SKM-1 (cell line): ENCODE measurements around the gene RFPL4A.
"Not testable (repeated sequence)": the region's sequence is repeated elsewhere in the genome, so short reads cannot be mapped to it uniquely, and the experiment has no call there.

Experiments
- DNase-seq: peaks from one replicate; lab custom pipeline; 2025; ENCODE audit not compliant: unreplicated experiment; lab: John Stamatoyannopoulos, UW

The RFPL4A gene

DNA sequence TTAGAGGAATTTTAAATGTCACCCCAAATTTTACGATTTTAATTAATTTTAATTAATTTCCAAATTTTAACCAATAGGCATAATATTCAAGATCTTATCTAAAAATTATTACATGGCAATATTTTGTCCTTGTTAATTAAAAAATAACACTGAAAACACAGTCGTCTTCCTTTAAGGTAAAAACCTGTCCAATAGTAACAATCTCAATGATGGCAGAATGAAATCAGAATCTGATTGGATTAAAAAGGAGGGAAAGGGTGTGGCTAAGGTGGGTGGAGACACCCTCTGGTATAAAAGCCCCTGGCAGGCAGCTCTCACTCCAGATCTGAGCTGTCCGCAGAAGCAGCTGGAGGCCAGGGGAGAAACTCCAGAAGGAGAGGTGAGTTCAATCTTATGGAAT is at the start of gene RFPL4A:
Gene RFPL4A (plus strand): TSS at position 301 of the 400 bp plus-strand sequence. CDS start 2,704 bp downstream, outside the sequence.
- DNase-seq, result not testable (repeated sequence)

- DNase-seq, result no peak
Observed at GRCh38 chr19:55711719-55712118, 47.2 kb upstream of the RFPL4A start.

DNA sequence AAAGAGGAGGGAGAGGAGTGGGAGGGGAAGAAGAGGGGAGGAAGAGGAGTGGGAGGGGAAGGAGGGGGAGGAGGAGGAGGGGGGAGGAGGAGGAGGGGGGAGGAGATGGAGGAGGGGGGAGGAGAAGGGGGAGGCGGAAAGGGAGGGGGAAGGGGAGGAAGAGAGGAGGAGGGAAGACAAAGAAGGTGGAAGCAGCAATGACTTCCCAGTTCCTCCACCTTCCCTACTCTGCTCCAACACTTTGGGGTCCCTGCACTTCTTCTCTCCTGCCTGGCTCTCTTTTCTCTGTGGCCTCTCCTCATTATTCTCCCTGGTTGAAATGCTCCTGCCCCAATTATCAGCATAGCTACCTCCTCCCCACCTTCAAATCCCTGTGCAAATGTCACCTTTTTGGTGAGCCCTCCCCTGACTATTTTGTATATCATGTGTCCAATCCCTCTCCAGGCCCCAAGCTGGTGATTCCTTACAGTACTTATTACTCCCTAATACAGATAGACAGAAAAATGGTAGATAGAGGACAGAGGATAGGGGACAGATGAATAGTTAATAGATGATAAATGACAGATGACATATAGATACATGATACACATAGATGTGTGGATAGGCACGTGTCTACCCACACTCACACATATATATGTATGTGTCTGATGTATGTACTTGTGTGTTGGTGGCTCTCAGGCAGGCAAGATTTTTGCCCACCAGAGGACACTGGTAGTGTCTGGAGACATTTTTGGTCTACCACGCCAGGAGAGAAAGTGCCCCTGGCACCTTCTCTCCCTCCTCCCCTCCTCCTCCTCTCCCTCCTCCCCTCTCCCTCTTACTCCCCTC is 45.9 kb upstream of the RFPL4A start:
- DNase-seq, result no peak

GRCh38 chr19:55716531-55716930 is 42.4 kb upstream of the RFPL4A start:
- DNase-seq, result no peak

DNA sequence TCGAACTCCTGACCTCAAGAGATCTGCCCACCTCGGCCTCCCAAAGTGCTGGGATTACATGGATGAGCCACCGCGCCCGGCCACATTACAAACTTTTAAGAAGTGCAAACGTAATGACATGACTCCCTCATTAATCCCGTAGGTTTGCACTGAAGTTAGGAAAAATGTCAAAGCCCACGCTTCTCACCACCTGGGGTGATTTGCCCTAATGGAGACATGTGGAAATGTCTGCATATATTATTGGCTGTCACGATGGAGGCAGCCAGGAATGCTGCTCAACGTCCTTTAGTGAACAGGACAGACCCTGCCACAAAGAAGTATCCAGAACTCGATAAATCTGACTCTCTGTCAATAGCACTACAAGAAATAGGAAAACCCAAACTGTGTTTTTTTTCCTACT is 41.6 kb upstream of the RFPL4A start:
- no peak for DNase-seq

DNA sequence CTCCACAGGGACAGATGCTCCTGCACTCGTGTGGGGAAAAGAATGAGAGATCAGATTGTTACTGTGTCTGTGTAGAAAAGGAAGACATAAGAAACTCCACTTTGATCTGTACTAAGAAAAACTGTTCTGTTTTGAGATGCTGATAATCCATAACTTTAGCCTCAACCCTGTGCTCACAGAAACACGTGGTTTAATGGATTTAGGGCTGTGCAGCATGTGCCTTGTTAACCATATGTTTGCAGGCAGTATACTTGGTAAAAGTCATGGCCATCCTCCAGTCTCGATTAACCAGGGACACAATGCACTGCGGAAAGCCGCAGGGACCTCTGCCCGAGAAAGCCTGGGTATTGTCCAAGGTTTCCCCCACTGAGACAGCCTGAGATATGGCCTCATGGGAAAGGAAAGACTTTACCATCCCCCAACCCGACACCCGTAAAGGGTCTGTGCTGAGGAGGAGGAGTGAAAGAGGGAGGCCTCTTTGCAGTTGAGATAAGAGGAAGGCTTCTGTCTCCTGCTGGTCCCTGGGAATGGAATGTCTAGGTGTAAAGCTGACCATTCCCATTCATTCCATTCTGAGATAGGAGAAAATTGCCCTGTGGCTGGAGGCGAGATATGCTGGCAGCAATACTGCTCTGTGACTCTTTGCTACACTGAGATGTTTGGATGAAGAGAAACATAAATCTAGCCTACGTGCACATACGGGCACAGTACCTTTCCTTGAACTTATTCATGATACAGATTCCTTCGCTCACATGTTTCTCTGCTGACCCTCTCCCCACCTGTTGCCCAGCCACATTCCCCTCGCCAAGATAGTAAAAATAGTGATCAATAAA is 40.8 kb upstream of the RFPL4A start:
- not testable (repeated sequence) for DNase-seq

- DNase-seq, result no peak
Observed at GRCh38 chr19:55720214-55720746, 38.6 kb upstream of the RFPL4A start.

GRCh38 chr19:55720801-55721200 is 38.1 kb upstream of the RFPL4A start:
- DNase-seq, result no peak

- DNase-seq, result no peak
Observed at GRCh38 chr19:55723491-55723890, 35.4 kb upstream of the RFPL4A start.

- DNase-seq, result not testable (repeated sequence)
Observed at GRCh38 chr19:55730378-55730777, 28.5 kb upstream of the RFPL4A start.

- DNase-seq, result no peak
Observed at GRCh38 chr19:55738302-55738701, 20.6 kb upstream of the RFPL4A start, which contains the start of gene NLRP9. TSS of gene NLRP9 (minus strand) at chr19:55738402. CDS start at chr19:55738374, 28 bp downstream.

- no peak for DNase-seq
Observed at GRCh38 chr19:55750715-55751114, 8.2 kb upstream of the RFPL4A start.

DNA sequence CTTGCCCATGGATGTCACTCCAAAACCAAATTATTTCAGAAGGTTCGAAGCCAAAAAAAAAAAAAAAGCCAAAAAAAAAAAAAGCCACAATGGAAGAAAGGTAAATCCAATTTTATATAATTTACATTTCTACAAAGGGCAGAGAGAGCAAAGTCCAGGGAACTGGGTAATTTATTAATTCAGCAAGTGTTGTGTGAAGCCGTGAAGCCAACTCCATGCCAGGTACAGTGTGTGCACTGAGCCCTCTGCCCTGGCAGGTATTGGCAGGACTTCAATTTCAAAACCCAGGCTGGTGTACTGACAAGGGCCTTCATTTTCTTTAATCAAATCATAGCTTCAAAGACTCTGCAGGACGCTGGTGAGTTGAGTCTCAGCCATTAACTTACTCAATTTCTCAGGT is 5.5 kb upstream of the RFPL4A start:
- no peak for DNase-seq

GRCh38 chr19:55756808-55757207 is 2.1 kb upstream of the RFPL4A start:
- not testable (repeated sequence) for DNase-seq

DNA sequence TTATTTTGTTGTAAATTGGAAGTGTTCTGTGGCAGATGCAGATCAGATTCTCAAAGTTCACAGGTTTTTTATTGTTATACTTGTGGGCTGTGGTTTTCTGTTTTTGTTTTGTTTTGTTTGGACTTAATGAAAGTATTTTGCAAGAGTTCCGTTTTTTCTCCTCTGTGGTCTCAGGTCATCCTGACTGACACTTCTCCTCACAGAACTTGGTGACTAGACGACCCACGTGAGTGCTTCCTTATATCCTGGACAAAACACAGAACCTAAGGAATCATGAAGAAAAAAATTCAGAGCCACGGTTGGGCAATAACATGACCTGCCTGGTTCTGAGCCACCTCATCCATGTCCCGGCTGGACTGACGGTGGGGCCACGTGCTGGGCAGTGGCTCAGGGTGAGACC is 7.6 kb downstream of the RFPL4A start:
- DNase-seq, result no peak

- not testable (repeated sequence) for DNase-seq
Observed at GRCh38 chr19:55768818-55769217, 9.9 kb downstream of the RFPL4A start, which contains the start of gene RFPL4AL1. TSS of gene RFPL4AL1 (plus strand) at chr19:55769118. CDS start at chr19:55771805, 2,687 bp downstream.

GRCh38 chr19:55769632-55770031 is 10.7 kb downstream of the RFPL4A start:
- not testable (repeated sequence) for DNase-seq

DNA sequence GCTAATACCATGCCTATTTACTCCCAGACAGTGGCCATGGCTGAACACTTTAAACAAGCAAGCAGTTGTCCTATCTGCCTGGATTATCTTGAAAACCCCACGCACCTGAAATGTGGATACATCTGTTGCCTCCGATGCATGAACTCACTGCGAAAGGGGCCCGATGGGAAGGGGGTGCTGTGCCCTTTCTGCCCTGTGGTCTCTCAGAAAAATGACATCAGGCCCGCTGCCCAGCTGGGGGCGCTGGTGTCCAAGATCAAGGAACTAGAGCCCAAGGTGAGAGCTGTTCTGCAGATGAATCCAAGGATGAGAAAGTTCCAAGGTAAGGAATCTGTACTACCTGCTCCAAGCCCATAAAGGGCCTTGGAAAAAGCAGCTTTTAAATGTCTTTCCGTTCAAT is 18.6 kb downstream of the RFPL4A start:
- DNase-seq, result no peak

- no peak for DNase-seq
Observed at GRCh38 chr19:55778331-55778730, 19.4 kb downstream of the RFPL4A start.

GRCh38 chr19:55781112-55781511 is 22.2 kb downstream of the RFPL4A start:
- DNase-seq, result no peak

DNA sequence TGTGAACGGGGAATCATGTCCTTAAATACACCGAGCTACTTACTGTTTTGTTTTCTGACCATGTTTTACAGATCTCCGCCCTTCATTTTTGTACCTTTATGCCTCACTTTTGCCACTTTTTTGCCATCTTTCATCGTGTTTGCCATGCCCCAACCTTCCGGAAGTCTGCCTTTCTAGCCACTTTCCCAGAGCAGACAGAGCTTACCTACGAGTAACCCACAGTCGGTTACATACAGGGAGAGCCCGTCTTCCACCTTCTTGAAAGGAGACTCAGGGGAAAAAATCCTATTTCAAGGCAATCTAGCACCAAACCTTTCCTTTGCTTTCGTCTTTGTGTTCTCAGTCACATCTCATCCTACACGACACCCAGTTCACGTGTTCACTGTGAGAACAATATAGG is 36.1 kb downstream of the RFPL4A start:
- no peak for DNase-seq
